ENCODE measurements around the gene RPL26. TPM values are rescaled to one million over a fixed set of nuclear protein-coding genes. Genes with fewer than 3 reads are reported as not detected.

RPL26 gene
- total RNA-seq, 4 donors from 2014 or later = 2,192 to 15,169 (median 5,752) TPM

GRCh38 chr17:8345951-8346665 is 36.9 kb downstream of the RPL26 start:
- Histone ChIP-seq H3K27me3 (no peaks in the 10 kb centered on the region), H3K27ac (no peak overlapping the region), H3K9me3 (no peaks in the 10 kb centered on the region), H3K36me3 (no peaks in the 10 kb centered on the region), H3K4me3 (no peak overlapping the region), H3K4me1 (no peaks in the 10 kb centered on the region)
- TF ChIP-seq POLR2A (IDR thresholded peaks at IDR 0.05) (no peak), CTCF (IDR thresholded peaks at IDR 0.05) (no peak)
- no peak for DNase-seq
- intact Hi-C loops (cut with DNase I; ENCODE audit: low total_unique reads) = no loop called here

GRCh38 chr17:8345052-8345690 is 37.8 kb downstream of the RPL26 start:
- H3K9me3 ChIP-seq = no peaks in the 10 kb centered on the region
- no peaks in the 10 kb centered on the region for H3K4me1 ChIP-seq
- H3K27me3 ChIP-seq = no peaks in the 10 kb centered on the region
- intact Hi-C loops (cut with DNase I; ENCODE audit: low total_unique reads) = no loop called here
- no peak overlapping the region for H3K4me3 ChIP-seq
- no peak overlapping the region for H3K27ac ChIP-seq
- H3K36me3 ChIP-seq = no peaks in the 10 kb centered on the region
- no peak for DNase-seq
- TF ChIP-seq CTCF (IDR thresholded peaks at IDR 0.05) (no peak), POLR2A (IDR thresholded peaks at IDR 0.05) (no peak)

- Histone ChIP-seq H3K36me3 (no peaks in the 10 kb centered on the region), H3K4me3 (no peak overlapping the region), H3K27ac (no peak overlapping the region), H3K4me1 (no peaks in the 10 kb centered on the region), H3K27me3 (no peaks in the 10 kb centered on the region), H3K9me3 (no peaks in the 10 kb centered on the region)
- TF ChIP-seq POLR2A (IDR thresholded peaks at IDR 0.05) (no peak), CTCF (IDR thresholded peaks at IDR 0.05) (no peak)
- DNase-seq = no peak
- intact Hi-C loops (cut with DNase I; ENCODE audit: low total_unique reads) = no loop called here
These were observed 41.5 kb downstream of the RPL26 start for GRCh38 chr17:8341456-8341855.

- intact Hi-C loops (cut with DNase I; ENCODE audit: low total_unique reads) = no loop called here
- H3K4me3 ChIP-seq = no peak within 1 kb of the TSS
- H3K36me3 ChIP-seq = no peaks in the 10 kb centered on the region
- no peaks in the 10 kb centered on the region for H3K9me3 ChIP-seq
- no peak within 1 kb of the TSS for H3K27ac ChIP-seq
- H3K27me3 ChIP-seq = no peaks in the 10 kb centered on the region
- no peaks in the 10 kb centered on the region for H3K4me1 ChIP-seq
- no peak for DNase-seq
- no peak for TF ChIP-seq POLR2A (IDR thresholded peaks at IDR 0.05)
These were observed 43.5 kb downstream of the RPL26 start, which contains the start of gene ODF4 for GRCh38 chr17:8339540-8339939. TSS of gene ODF4 (plus strand) at chr17:8339840. CDS start at chr17:8340052, 212 bp downstream.

- no peak overlapping the region for H3K4me3 ChIP-seq
- no peaks in the 10 kb centered on the region for H3K36me3 ChIP-seq
- intact Hi-C loops (cut with DNase I; ENCODE audit: low total_unique reads) = no loop called here
- no peaks in the 10 kb centered on the region for H3K4me1 ChIP-seq
- H3K27ac ChIP-seq = no peak overlapping the region
- no peaks in the 10 kb centered on the region for H3K9me3 ChIP-seq
- no peak for DNase-seq
- no peaks in the 10 kb centered on the region for H3K27me3 ChIP-seq
- TF ChIP-seq CTCF (IDR thresholded peaks at IDR 0.05) (no peak), POLR2A (IDR thresholded peaks at IDR 0.05) (no peak)
These were observed 44.2 kb downstream of the RPL26 start for GRCh38 chr17:8338753-8339140.

Measured in uterus (tissue), 4 donors.